Prostate gland (tissue), 2 donors: ENCODE results near the gene SLC24A4.

Source experiments
- POLR2A ChIP-seq: fragments of 450-650 bp; IDR thresholded peaks from one replicate; pipeline ENCODE4 v1.6.1; 2016; ENCODE audit warnings: antibody characterized with exemption, mild to moderate bottlenecking
- TF ChIP-seq, protein P1 (sequence below), 4 experiments: fragments of 200-600 bp in 2 of 4; fragments of 450-650 bp in 2 of 4; sonication (generic) in 2 of 4; IDR thresholded peaks; 1 replicate in 3 of 4; 2 replicates in 1 of 4; pipeline ENCODE4 v1.5.1; 2016 to 2019; ENCODE audit warnings: antibody characterized with exemption in 4 of 4, mild to moderate bottlenecking in 2 of 4, moderate library complexity in 2 of 4

DNA sequence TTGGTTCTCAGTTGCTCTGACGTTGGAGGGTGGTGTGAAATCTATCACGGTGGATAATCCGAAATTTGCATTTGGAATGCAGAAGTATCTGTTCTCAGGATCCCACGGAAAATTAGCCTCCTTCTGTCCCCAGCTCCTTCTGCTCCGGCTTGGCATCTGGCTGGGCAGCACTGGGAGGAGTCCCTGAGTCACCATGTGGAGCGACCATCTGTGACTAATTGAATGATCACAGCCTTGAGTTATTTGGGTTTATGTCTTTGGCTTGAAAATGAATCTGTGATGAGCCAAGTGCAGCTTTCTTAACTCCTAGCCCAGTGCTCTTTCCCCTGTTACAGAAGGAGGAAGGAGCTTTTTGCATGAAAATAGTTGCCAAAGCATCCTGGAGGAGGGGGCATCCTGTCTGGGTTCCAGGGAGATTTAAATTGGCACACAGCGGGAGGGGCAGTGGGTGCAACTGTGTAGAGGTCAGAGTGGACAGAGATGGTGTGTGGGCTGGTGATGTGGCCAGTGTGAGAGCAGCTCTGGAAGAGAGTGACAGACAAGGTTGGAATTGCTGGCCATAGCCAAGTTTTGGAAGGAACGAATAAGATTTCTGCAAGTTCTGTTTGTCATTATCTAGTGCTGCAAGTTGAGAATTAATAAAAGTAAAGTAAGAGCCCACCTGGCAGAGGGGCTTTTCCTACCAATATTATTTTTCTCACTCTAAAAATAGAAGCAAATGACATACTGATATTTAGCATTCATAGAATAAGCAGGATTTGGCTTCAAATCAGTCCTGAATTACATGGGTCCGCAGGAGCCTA lies 74.4 kb downstream of the SLC24A4 start:
- no peak for TF ChIP-seq POLR2A
- TF ChIP-seq, protein P1, sequence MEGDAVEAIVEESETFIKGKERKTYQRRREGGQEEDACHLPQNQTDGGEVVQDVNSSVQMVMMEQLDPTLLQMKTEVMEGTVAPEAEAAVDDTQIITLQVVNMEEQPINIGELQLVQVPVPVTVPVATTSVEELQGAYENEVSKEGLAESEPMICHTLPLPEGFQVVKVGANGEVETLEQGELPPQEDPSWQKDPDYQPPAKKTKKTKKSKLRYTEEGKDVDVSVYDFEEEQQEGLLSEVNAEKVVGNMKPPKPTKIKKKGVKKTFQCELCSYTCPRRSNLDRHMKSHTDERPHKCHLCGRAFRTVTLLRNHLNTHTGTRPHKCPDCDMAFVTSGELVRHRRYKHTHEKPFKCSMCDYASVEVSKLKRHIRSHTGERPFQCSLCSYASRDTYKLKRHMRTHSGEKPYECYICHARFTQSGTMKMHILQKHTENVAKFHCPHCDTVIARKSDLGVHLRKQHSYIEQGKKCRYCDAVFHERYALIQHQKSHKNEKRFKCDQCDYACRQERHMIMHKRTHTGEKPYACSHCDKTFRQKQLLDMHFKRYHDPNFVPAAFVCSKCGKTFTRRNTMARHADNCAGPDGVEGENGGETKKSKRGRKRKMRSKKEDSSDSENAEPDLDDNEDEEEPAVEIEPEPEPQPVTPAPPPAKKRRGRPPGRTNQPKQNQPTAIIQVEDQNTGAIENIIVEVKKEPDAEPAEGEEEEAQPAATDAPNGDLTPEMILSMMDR (IDR thresholded peaks at IDR 0.05): no peak
